DMS 273 (cell line): Measurements from ENCODE around the gene CAVIN3.

ENCODE experiments used
- DNase-seq: peaks from one replicate; lab custom pipeline; 2025; ENCODE audit not compliant: unreplicated experiment; lab: John Stamatoyannopoulos, UW

Gene CAVIN3

GRCh38 chr11:6320411-6321155 is at the start of gene CAVIN3:
TSS of gene CAVIN3 (minus strand) at chr11:6320501. CDS start at chr11:6320476, 25 bp downstream.
- no peak for DNase-seq

GRCh38 chr11:6365659-6366058 is 45.4 kb upstream of the CAVIN3 start:
- DNase-seq, result no peak

GRCh38 chr11:6362873-6363678 is 42.8 kb upstream of the CAVIN3 start:
- DNase-seq, result peak; percentile 74

- no peak for DNase-seq
Observed at GRCh38 chr11:6362185-6362872, 42.0 kb upstream of the CAVIN3 start.

- no peak for DNase-seq
Observed at GRCh38 chr11:6360183-6360582, 39.9 kb upstream of the CAVIN3 start.

GRCh38 chr11:6357222-6357621 is 36.9 kb upstream of the CAVIN3 start:
- no peak for DNase-seq

- no peak for DNase-seq
Observed at GRCh38 chr11:6356503-6357055, 36.3 kb upstream of the CAVIN3 start.

GRCh38 chr11:6354651-6355485 is 34.6 kb upstream of the CAVIN3 start:
- no peak for DNase-seq

GRCh38 chr11:6353367-6353987 is 33.2 kb upstream of the CAVIN3 start:
- peak; percentile 66 for DNase-seq

- DNase-seq, result no peak
Observed at GRCh38 chr11:6351782-6352382, 31.6 kb upstream of the CAVIN3 start.

GRCh38 chr11:6350486-6350885 is 30.2 kb upstream of the CAVIN3 start:
- DNase-seq, result no peak

- no peak for DNase-seq
Observed at GRCh38 chr11:6350043-6350442, 29.7 kb upstream of the CAVIN3 start.

GRCh38 chr11:6345366-6345765 is 25.1 kb upstream of the CAVIN3 start:
- DNase-seq, result no peak

GRCh38 chr11:6336293-6336692 is 16.0 kb upstream of the CAVIN3 start:
- DNase-seq, result no peak

- no peak for DNase-seq
Observed at GRCh38 chr11:6334806-6335205, 14.5 kb upstream of the CAVIN3 start.

GRCh38 chr11:6333095-6333494 is 12.8 kb upstream of the CAVIN3 start:
- DNase-seq, result peak; percentile 48

- DNase-seq, result no peak
Observed at GRCh38 chr11:6332066-6332465, 11.8 kb upstream of the CAVIN3 start.

GRCh38 chr11:6328321-6328720 is 8.0 kb upstream of the CAVIN3 start:
- no peak for DNase-seq

GRCh38 chr11:6327806-6328205 is 7.5 kb upstream of the CAVIN3 start:
- no peak for DNase-seq

- DNase-seq, result no peak
Observed at GRCh38 chr11:6326985-6327384, 6.7 kb upstream of the CAVIN3 start.
